SHP77 treated with DMSO at 0.1 percent for 48 hours (cell line): ENCODE measurements around the gene HSF2BP.
"Not testable (repeated sequence)": the region's sequence is repeated elsewhere in the genome, so short reads cannot be mapped to it uniquely, and the experiment has no call there.

Experiments
- DNase-seq: peaks from one replicate; lab custom pipeline; 2025; lab: John Stamatoyannopoulos, UW

HSF2BP gene

DNA sequence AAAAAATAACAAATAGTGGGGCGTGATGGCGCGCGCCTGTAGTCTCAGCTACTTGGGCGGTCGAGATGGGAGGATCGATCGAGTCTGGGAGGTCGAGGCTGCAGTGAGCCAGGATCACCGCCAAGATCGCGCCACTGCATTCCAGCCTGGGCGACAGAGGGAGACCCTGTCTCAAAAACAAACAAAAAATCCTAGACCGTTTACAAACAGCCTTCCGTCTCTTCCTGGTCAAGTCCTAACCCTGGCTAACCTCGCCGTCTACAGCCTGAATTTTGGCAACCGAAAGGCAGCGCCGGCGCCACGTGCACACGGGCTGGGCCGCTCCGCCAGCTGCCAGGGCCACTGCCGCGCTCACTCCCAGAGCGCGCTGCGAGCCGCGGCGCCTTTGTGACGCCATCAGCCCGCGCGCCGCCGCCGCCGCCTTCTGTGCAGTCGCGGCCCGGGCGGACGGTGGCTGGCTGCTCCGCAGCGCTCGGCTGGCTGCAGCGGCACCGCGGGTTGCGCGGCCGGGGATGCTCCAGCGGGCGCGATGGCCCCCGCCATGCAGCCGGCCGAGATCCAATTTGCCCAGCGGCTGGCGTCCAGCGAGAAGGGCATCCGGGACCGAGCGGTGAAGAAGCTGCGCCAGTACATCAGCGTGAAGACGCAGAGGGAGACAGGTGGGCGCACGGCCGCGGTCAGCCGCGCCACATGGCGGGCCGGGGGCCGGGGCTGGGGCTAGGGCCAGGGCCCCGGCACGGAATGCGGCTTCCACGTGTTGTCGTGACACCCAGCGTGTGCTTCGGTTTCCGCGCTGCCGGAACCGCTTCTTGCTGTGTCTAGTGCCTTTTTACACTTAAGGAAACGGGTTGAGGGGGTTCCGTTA is at the start of gene HSF2BP, which contains the start of gene RRP1B:
TSS of gene HSF2BP (minus strand) at position 353 of the 865 bp plus-strand sequence. CDS start 1,392 bp downstream, outside the sequence.
TSS of gene RRP1B (plus strand) at position 425 of the 865 bp plus-strand sequence. CDS start at position 530, 105 bp downstream.
- DNase-seq = peak; percentile 52

DNA sequence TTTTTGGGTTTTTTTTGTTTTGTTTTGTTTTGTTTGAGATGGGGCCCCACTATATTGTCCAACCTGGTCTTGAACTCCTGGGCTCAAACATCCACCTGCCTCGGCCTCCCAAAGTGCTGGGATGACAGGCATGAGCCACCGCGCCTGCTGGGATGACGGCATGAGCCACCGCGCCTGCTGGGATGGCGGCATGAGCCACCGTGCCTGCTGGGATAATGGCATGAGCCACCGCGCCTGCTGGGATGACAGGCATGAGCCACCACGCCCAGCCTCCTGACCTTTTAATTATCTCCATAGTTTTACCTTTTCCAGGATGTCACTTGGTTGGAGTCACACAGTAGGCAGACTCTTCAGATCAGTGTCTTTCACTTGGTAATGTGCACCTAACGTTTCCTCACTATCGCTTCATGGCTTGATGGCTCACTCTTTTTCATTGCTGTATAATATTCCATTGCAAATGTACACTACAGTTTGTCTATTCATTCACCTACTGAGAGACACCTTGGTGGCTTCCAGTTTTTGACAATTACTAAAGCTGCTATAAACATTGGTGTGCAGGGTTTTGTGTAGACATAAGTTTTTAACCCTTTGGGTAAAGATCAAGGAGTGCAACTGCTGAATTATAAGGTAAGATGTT is 49.6 kb upstream of the HSF2BP start:
- DNase-seq = no peak

DNA sequence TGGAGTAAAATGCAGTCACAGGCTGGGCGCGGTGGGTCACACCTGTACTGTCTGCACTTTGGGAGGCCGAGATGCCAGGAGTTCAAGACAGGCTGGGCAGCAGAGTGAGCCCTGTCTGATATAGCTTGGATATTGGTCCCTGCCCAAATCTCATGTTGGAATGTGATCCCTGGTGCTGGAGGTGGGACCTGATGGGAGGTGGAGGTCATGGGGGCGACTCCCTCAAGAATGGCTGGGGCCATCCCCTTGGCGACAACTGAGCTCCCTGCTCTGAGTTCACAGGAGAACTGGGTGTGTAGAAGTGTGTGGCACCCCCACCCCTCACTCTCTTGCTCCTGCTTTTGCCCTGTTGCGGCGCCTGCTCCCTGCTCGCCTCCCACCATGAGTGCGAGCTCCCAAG is 48.2 kb upstream of the HSF2BP start:
- DNase-seq = no peak

DNA sequence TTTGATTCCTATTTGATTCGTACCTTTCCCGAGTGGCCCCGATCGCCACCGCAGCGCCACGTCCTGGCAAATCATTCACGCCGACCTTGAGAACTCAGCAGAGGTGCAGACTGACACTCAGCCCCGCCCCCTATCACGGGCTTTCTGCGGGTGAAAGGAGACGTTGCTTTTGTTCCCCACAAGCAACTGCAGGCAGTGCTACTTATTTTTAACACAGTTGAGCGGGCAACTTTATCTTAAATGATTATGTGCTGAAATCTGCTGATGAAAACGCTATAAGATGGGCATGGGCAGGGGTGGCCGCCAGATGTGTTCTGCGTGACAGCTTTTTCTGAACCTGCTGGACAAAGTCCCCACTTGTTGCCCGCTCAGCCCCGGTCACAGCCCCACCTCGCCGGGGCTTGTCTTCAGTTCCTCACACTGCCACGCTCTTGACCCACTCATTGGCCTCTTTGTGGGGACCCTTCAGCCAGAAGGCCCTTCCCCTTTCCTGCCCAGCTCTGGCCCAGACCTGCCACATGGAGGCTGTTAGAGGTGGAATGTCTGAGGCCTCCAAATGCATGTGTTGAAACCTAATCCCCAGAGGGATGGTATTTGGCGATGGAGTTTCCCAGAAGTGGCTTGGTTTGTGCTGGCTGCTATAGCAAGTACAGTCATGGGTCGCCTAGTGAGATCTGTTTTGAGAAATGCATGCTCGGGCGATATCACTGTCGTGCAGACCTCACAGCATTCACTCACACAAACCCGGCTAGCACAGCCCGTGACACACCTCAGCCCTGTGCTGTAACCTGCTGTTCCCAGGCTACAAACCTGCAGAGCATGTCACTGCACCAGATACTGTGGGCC is 44.0 kb upstream of the HSF2BP start:
- DNase-seq = no peak

DNA sequence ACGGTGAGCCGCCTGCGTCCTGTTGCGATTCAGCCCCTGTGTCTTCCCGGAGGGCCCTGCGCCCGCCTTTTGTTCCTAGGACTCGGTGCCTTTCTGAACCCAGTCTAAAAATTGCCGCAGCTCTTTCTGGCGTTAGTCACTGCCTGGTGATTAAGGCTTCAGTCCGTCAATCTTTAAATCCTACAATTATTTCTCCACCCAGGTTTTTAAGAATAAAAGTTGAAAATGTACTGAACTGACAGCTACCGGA is 43.4 kb upstream of the HSF2BP start:
- no peak for DNase-seq

DNA sequence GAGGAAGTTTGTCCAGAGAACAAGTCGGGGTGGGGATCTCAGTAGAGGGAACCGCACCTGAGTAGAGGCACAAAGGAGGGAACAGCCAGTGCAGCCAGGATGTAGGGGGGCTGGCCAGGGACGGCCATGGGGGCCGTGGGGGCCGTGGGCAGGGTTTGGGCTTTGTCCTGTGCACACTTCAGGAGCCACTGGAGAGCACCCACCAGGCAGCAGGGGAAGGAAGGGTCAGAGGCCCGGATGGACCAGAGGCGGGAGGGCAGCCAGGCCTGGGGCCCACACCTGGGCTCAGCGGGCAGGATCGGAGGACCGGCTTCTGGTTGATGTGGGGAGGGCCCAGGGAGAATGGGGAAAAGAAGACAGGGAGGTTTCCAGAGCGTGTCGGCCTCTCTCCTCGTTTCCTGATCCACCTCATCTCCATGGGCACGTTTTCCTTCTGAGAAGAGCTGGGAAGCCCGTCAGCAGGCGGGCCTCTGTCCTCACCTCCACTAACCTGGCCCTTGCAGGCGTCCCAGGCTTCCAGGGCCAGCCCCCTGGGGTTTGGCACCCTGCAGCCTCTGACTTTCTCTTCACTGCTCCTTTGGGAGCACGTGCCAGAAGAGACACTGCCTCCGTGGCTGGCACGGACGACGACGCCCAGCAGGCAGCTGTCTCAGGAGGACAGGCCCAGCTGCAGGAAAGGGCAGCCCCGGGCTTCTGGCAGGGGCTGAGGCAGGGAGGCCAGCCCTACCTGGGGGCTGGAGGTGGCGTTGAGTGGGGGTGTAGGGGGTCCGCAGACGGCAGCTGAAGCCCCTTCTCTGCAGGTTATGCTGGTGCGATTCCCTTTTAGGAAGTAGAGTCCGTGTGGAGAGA is 42.9 kb upstream of the HSF2BP start:
- no peak for DNase-seq

DNA sequence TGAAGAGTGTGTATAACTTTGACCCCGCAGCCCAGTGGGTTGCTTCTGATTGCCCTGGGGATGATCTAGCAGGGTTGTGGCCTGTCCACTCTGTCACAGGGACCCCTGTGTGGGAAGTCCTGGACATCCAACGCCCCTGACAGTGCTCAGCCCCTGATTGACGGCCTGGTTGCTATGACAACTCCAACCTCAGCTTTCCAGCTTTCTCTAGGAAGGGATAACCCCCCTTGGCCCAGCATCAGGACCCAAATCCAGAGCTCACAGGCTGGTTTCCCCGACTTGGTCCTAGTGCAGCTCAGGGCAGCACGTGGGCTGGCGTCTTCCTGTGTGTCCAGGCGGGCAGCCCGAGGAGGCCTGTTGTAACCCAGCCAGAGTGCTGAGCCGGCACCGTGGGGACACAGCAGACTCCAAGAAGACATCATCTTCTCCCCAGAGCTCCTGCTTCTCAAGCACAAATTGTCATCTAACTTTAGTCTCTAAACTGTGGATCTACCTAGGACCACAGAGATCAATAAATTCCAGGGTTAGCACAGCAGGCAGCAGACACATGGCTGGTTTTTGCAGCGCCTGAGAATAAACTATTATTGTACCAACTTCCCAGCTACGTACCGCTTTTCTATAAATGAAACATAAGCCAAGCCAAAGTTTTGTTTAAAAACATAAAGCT is 40.8 kb upstream of the HSF2BP start:
- no peak for DNase-seq

DNA sequence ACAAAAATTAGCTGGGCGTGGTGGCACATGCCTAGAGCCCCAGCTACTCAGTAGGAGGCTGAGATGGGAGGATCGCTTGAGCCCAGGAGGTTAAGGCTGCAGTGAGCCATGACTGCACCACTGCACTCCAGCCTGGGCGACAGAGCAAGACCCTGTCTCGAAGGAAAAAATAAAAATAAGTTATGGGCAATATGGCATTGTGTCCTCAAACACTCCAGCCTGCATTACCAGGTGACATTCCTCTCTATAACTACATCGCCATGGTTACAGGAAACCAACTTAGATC is 40.1 kb upstream of the HSF2BP start:
- DNase-seq = not testable (repeated sequence)

DNA sequence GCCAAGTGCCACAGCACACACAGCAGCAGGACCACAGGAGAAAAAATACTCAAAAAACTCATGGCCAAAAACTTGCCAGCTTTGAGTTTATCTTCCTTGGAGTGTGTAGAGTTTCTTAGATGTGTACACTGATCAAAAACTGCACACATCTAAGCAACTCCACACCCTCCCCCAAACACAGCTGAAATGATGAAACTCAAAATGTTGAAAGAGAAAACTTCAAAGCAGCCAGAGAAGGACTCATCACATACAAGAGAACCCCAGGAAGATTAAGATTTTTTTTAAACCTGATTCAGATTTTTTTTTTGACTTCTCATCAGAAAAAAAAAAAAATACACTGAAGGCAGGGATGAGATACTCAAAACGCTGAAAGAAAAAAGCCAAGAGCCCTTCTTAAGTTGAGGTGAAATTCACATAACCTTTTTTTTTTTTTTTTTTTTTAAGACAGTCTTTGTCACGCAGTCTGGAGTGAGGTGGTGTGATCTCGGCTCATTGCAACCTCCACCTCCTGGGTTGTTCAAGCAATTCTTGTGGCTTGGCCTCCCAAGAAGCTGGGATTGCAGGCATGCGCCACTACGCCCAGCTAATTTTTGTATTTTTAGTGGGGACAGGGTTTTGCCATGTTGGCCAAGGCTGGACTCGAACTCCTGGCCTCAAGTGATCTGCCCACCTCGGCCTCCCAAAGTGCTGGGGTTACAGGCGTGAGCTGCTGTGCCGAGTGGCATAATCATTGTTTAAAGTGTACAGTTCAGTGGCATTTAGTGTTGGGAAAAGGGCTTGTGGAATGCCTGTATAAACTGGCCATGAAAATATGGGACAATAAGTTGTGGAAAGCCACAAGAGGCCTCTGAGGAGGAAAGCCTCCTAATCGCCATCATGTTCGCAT is 38.7 kb upstream of the HSF2BP start:
- no peak for DNase-seq

DNA sequence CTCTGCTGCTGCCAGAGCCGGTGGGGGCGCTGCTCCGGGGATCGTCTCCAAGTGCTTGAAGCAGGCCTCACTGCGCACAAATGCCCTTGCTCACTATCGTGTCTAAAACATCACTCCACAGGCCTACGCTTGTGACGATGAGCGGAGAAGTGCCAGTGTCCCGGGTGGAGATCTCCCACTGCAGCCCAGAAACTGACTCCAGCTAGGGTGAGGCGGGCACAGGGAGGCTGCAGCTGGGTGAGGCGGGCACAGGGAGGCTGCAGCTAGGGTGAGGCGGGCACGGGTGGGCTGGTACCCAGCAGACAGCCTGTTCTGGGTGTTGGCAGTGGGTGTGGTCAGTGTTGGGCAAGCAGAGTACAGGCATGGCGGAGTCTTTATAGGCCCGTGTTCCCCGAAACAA is 36.9 kb upstream of the HSF2BP start:
- no peak for DNase-seq

DNA sequence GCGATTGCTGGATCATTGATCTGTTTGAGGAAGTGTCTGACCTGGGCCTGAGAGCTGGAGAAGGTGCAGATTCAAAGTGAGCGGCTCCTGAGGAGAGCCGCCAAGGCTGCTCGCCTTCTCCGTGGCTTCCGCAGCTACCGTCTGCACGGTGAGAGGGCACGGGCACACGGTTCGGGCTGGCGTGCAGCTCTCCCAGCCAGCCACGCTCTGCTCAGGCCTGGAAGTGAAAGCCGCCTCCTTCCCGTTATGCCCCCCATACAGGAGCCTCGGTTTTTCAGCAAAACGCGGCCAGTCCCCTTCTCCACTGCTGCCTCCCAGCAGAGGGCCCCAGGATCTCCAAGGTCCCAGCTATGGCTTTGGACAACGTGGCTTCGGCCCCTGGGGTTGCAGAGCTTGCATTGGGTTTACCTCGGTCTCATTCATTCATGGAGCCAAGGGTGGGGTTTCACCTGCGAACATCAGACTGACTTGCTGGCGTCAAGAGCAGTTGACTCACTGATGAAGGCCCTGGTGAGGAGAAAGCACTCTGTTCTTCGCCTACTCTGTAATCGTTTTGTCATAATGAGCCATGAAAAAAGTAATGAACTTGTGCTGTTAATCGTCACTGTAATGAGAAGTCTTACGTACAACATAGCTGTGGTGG is 35.3 kb upstream of the HSF2BP start:
- DNase-seq = no peak

DNA sequence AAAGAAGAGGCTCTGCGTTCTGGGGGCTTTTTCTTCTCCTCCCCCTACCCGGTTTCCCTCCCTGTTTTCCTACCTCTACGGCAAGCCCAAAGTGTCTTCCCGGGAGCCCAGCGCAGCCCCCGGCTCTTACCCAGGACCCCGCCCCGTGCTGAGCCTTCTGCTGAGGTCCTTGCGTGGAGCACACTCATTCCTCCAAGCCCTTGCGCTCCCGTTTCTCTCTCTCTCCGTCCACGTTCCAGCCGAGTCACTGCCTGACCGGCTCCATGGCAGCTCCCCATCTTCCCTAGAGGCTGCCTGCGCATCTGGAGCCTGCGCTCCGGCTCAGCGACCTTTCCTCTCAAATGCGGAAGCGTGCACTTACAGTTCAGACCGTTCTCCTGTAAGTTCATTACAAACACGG is 34.7 kb upstream of the HSF2BP start:
- no peak for DNase-seq

DNA sequence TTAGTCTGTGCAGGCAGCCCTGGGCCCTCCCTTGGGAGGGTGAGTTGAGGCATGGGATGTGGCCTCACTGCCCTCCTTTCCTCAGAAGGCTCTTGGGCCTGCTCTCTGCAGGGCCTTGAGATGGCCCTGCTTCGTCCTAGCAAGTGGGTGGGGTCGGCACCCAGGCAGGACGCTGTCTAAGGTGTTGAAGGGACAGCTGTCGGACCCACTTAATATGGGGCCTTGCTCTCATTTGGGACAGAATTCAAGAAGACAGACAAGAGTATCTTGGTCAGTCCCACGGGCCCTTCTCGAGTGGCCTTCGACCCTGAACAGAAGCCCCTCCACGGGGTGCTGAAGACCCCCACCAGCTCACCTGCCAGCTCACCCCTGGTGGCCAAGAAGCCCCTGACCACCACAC is 33.7 kb upstream of the HSF2BP start:
- no peak for DNase-seq

DNA sequence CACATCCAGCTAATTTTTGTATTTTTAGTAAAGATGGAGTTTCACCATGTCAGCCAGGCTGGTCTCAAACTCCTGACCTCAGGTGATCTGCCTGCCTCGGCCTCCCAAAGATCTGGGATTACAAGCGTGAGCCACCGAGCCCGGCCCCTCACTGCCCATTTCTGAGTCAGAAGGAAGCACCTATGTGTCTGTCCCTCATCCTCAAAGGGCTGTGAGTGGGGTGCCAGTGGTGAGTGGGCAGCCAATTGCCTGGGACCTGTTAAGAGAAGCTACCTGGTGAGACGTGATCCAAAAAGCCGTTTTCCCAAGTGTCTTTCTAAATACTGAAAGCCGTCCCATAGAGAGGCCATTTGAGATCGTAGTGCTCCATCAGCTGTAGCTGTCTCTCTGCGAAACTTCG is 32.5 kb upstream of the HSF2BP start:
- no peak for DNase-seq

DNA sequence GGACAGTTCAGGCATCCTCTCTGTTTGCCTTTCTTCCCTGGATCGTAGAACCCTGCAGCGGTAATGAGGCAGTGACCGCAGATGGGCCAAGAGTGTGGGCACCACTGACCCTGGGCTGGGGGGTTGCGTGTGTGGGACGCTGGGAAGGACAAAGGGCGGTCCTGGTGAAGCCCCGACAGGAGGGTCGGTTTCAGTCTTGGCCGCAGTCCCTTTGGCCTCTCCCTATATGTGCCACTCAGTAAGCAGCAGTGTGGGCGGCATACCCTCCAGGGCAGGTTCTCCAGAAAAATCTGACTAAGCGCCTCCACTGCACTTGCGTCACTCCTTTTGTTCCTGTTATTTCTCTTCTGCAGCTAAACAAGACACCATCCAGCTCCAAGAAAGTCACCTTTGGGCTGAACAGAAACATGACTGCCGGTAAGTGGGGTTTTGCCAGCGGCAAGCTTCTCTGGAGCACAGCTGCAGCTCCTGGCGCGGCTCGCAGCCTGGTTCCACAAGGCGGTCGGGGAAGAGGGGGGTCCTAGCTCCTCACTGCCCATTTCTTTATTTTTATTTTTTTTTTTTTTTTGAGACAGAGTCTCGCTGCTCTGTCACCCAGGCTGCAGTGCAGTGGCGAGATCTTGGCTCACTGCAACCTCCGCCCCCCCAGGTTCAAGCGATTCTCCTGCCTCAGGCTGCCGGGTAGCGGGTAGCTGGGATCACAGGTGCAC is 32.0 kb upstream of the HSF2BP start:
- no peak for DNase-seq

DNA sequence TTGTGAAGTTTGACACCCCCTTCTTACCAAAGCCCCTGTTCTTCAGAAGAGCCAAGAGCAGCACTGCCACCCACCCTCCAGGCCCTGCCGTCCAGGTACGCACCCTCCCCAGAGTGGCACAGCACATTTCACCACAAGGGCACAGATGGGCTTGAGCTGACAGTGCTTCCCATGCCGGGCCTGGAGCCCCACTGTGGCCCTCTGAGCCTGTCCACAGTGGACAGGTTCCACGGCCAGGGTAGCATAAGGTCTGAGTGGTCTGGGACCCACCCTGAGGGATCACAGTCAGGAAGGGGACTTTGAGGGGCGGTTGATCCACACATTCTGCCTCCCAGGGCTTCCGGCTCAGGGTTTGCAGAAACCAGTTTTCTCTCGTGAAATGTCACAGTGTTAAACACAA is 31.1 kb upstream of the HSF2BP start:
- no peak for DNase-seq

DNA sequence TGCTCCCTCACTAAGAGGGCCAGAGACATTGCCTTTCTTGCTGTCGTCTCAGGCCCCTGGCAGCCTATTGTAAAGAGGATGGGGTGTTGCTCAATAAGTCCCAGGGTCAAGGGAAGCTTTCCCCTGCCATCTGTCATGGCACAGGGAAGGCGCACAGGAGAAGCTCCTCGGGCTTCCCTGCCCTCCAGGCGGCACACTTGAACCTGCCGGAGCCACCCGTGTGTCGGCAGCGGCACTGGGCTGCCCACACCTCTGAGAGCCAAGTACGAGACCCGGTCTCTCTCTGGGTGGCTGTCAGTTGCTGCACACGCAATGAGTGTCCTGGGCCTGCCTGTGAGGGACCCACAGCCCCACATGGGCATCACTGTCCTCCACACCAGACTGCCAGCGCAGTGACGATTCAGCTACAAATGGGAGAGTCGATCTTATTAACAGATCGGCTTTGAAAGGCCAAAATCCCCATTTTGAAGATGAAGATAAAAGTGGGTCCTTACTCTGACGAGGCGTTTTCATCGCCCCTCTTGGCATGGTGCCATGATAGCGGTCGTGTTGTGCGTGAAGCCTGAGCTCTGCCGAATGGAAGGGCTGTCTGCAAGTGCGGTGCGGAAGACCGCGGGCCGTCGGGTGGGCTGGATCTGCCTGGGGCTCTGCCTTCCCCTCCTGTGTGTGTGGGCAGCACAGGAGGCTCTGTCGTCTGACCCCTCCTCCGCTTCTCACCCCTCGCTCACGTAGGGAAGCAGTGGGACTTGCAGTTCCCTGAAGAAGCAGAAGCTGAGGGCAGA is 30.5 kb upstream of the HSF2BP start:
- DNase-seq = no peak

DNA sequence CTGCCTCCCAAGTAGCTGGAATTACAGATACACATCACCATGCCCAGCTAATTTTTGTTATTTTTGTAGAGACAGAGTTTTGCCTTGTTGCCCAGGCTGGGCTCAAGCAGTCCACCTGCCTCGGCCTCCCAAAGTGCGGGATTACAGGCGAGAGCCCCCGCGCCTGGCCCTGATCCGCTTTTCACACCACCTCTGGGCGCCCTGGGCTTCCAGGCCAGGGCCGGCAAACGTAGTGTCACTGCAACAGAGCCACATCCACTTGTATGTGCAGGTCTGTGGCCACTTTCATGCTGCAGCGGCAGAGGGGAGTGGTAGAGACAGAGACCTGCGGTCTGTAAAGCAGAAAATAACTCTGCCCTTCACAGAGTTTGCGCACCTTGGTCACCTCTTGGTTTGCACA is 29.6 kb upstream of the HSF2BP start:
- no peak for DNase-seq
